Natural killer cell (primary cell): Measurements from ENCODE around the gene SORCS1. TPM values are rescaled to one million over a fixed set of nuclear protein-coding genes. Genes with fewer than 3 reads are reported as not detected.

Experiments used
- ATAC-seq, 3 donors: fragments of 150-1000 bp in 2 of 3; fragments of 200-7000 bp in 1 of 3; cut with Tn5 transposase; 1 replicate in 1 of 3; 2 replicates in 2 of 3; pipeline ENCODE4 v1.10.0; 2021; ENCODE audit warnings: mild to moderate bottlenecking in 2 of 3, moderate library complexity in 2 of 3
- DNase-seq, 2 donors: peaks; one replicate each; pipeline versions ENCODE4 v3.0.0 to v3.0.0-alpha.2; 2013 to 2021; ENCODE audit warnings: mixed read lengths in 1 of 2
- H3K27ac ChIP-seq: one replicate; pipeline ENCODE4 v1.5.1; 2013; ENCODE audit warnings: mild to moderate bottlenecking, low read length
- H3K27me3 ChIP-seq: one replicate; pipeline ENCODE4 v1.6.1; 2013; ENCODE audit warnings: low read length; ENCODE audit not compliant: control insufficient read depth, insufficient read depth
- H3K36me3 ChIP-seq: one replicate; pipeline ENCODE4 v1.6.1; 2013; ENCODE audit warnings: low read length; ENCODE audit not compliant: control insufficient read depth, insufficient read depth
- H3K4me1 ChIP-seq: one replicate; pipeline ENCODE4 v1.6.1; 2013; ENCODE audit warnings: low read length; ENCODE audit not compliant: control insufficient read depth, insufficient read depth
- H3K4me3 ChIP-seq: one replicate; pipeline ENCODE4 v1.5.1; 2013; ENCODE audit warnings: low read length
- H3K9me3 ChIP-seq: one replicate; pipeline ENCODE4 v1.6.1; 2013; ENCODE audit warnings: low read length; ENCODE audit not compliant: control insufficient read depth, insufficient read depth
- H3K27ac Mint-ChIP-seq, 2 donors: one replicate each; pipeline ENCODE4 v1.8.0; 2022; ENCODE audit warnings: mild to moderate bottlenecking in 2 of 2, mixed read lengths in 2 of 2, moderate library complexity in 1 of 2
- H3K27me3 Mint-ChIP-seq, 2 donors: one replicate each; pipeline ENCODE4 v1.8.0; 2022; ENCODE audit warnings: low read depth in 2 of 2, mixed read lengths in 2 of 2
- H3K36me3 Mint-ChIP-seq: one replicate; pipeline ENCODE4 v1.8.0; 2022; ENCODE audit warnings: mixed read lengths
- H3K4me1 Mint-ChIP-seq, 2 donors: one replicate each; pipeline ENCODE4 v1.8.0; 2022; ENCODE audit warnings: mixed read lengths in 2 of 2
- H3K4me3 Mint-ChIP-seq: one replicate; pipeline ENCODE4 v1.8.0; 2022; ENCODE audit warnings: mild to moderate bottlenecking, moderate library complexity, mixed read lengths
- H3K9me3 Mint-ChIP-seq, 2 donors: one replicate each; pipeline ENCODE4 v1.8.0; 2022; ENCODE audit warnings: mixed read lengths in 2 of 2
- WGBS: methylation state at CpG from one replicate; pipeline ENCODE4 v1.1.7; 2013; ENCODE audit warnings: missing lambda C conversion rate; ENCODE audit not compliant: insufficient coverage; 5-methylcytosine and 5-hydroxymethylcytosine counted together
- intact Hi-C: fragments of 100-400 bp; cut with micrococcal nuclease; formaldehyde crosslinking; loops from one replicate; pipeline ENCODE4 v1.14.2; 2022
- total RNA-seq, 4 donors: library from RNA; stranded (reverse); fragments of 120-200 nt in 1 of 4; gene quantifications; one replicate each; pipeline versions ENCODE4 v1.2.3 to v1.2.4, GENCODE V29; 2013 to 2022
- TF ChIP-seq, protein P1 (sequence below): fragments of 200-600 bp; IDR thresholded peaks from one replicate; pipeline ENCODE4 v1.8.0; 2022; ENCODE audit warnings: antibody characterized with exemption

Gene SORCS1
- total RNA-seq, 3 donors from 2014 or later (not counting 1 experiment from before 2014, with no cell fraction given) = not detected

DNA sequence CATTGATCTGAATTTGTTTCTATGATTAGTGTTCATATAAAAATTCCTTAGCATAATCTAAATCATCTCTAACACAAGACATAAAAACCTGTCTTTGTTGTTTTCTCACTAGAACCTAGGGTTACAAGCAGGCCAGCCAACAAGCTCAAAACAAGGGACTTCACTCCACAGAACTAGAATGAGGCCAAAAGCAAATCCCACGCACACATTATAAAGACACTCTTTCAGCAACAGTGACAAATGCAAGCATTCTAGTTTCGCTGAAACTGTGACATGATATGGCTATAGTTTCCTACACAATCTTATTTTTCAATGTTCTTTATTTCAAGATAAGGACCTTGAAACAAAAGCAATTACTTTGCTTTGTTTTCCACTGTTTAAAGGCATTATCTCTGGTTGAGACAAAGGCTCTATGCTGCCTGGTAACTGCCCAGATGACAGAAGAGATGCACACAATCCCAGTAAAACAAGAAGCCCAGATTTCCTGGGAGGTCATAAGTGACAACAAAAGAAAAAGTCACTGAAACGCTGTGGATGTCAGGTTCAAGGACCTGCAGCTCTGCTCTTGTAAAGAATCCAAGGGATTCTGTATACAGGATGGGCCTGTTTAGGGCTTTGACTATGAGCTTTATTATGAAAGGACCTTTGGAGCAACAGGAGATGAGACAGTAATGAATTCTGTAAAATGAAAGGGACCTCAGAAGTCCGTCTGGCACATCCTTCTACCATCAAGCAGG, 105.3 kb downstream of the SORCS1 start:
- H3K36me3 Mint-ChIP-seq = no peaks in the 10 kb centered on the region
- peaks cover 15 to 39% of the 10 kb centered on the region in 2 donors for H3K27me3 Mint-ChIP-seq
- H3K4me1 Mint-ChIP-seq = no peaks in the 10 kb centered on the region
- no peak overlapping the region for H3K4me3 Mint-ChIP-seq
- no peak overlapping the region for H3K27ac Mint-ChIP-seq
- H3K4me1 ChIP-seq = no peaks in the 10 kb centered on the region
- ATAC-seq (no peak), DNase-seq (no peak)
- no peak overlapping the region for H3K27ac ChIP-seq
- no peaks in the 10 kb centered on the region for H3K9me3 Mint-ChIP-seq
- WGBS = 78% methylated on average over 3 of the region's 4 CpGs
- H3K4me3 ChIP-seq = no peak overlapping the region
- H3K9me3 ChIP-seq = no peaks in the 10 kb centered on the region
- TF ChIP-seq, protein P1, sequence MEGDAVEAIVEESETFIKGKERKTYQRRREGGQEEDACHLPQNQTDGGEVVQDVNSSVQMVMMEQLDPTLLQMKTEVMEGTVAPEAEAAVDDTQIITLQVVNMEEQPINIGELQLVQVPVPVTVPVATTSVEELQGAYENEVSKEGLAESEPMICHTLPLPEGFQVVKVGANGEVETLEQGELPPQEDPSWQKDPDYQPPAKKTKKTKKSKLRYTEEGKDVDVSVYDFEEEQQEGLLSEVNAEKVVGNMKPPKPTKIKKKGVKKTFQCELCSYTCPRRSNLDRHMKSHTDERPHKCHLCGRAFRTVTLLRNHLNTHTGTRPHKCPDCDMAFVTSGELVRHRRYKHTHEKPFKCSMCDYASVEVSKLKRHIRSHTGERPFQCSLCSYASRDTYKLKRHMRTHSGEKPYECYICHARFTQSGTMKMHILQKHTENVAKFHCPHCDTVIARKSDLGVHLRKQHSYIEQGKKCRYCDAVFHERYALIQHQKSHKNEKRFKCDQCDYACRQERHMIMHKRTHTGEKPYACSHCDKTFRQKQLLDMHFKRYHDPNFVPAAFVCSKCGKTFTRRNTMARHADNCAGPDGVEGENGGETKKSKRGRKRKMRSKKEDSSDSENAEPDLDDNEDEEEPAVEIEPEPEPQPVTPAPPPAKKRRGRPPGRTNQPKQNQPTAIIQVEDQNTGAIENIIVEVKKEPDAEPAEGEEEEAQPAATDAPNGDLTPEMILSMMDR = no peak
- no peaks in the 10 kb centered on the region for H3K36me3 ChIP-seq
- intact Hi-C loops = no loop called here
- H3K27me3 ChIP-seq = no peaks in the 10 kb centered on the region

DNA sequence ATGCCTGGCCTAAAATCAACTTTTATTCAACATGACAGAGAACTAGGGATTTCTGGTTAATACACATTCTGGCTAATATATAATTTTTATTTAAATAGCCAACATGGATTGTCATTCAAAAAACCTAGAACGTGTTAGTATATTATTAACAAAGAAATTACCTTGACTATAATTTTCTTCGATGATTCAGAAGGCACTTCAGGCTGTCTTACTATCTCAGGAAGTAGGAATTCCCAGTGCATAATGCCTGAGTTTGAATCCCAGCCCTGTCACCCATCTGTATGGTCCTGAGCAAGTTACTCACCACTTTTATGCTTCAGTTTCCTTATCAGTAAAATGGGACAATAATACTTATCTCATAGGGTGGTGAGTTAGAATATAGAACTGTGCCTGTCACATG, 106.2 kb downstream of the SORCS1 start:
- no peaks in the 10 kb centered on the region for H3K4me1 Mint-ChIP-seq
- WGBS = 90% methylated on average over 1 of the region's 2 CpGs
- no peak for ATAC-seq
- H3K36me3 Mint-ChIP-seq = no peaks in the 10 kb centered on the region
- no peak overlapping the region for H3K4me3 Mint-ChIP-seq
- Histone ChIP-seq H3K27me3 (no peaks in the 10 kb centered on the region), H3K4me3 (no peak overlapping the region), H3K36me3 (no peaks in the 10 kb centered on the region), H3K9me3 (no peaks in the 10 kb centered on the region), H3K27ac (no peak overlapping the region), H3K4me1 (no peaks in the 10 kb centered on the region)
- TF ChIP-seq, protein P1 = no peak
- H3K27me3 Mint-ChIP-seq = peaks cover 15 to 46% of the 10 kb centered on the region in 2 donors
- no peaks in the 10 kb centered on the region for H3K9me3 Mint-ChIP-seq
- intact Hi-C loops = no loop called here
- DNase-seq = no peak
- no peak overlapping the region for H3K27ac Mint-ChIP-seq

DNA sequence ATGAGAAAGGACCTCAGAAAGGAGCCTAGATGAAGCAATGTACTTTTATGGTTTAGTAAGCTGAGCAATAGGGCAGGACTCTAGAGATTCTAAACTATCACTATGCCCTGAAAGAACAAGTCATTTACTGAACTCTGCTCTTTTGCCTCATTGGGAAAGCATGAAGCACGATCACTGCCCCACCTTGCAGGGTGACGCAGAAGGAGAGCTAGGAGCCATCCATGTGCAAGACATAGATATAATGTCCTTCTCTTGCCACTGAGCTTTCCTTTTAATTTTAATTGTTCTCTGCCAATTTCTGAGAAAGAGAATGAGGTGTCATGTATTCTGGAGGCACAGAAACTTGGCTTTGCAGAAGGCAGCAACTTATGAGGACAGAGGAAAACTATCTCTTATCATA, 108.3 kb downstream of the SORCS1 start:
- Mint-ChIP-seq H3K27ac (no peak overlapping the region), H3K27me3 (peaks cover 19 to 54% of the 10 kb centered on the region in 2 donors), H3K9me3 (no peaks in the 10 kb centered on the region), H3K4me1 (no peaks in the 10 kb centered on the region), H3K4me3 (no peak overlapping the region), H3K36me3 (no peaks in the 10 kb centered on the region)
- TF ChIP-seq, protein P1 = no peak
- Histone ChIP-seq H3K27me3 (no peaks in the 10 kb centered on the region), H3K4me3 (no peak overlapping the region), H3K9me3 (no peaks in the 10 kb centered on the region), H3K27ac (no peak overlapping the region), H3K36me3 (no peaks in the 10 kb centered on the region), H3K4me1 (no peaks in the 10 kb centered on the region)
- WGBS = 88% methylated on average over 2 of the region's 2 CpGs
- no peak for DNase-seq
- ATAC-seq = no peak
- intact Hi-C loops = no loop called here
